Thoracic aorta (tissue), 2 donors: Measurements from ENCODE around the gene JAM3. TPM values are rescaled to one million over a fixed set of nuclear protein-coding genes. Genes with fewer than 3 reads are reported as not detected.

Experiments
- ATAC-seq: fragments of 150-250 bp; one replicate; pipeline ENCODE4 v1.8.0; 2017; ENCODE audit warnings: low read depth; ENCODE audit not compliant: insufficient number of reproducible peaks, low FRiP score
- DNase-seq: peaks from one replicate; pipeline ENCODE4 v3.0.0-alpha.2; 2020; ENCODE audit warnings: low spot score
- H3K27ac ChIP-seq, 2 donors: fragments of 200-600 bp; sonication (generic); 1 replicate in 1 of 2; 2 replicates in 1 of 2; pipeline ENCODE4 v1.5.1; 2016; ENCODE audit warnings: mild to moderate bottlenecking in 2 of 2, moderate library complexity in 2 of 2
- H3K27me3 ChIP-seq: fragments of 200-600 bp; sonication (generic); replicated peaks from 2 replicates; pipeline ENCODE4 v1.6.0; 2016; ENCODE audit warnings: mild to moderate bottlenecking; ENCODE audit not compliant: insufficient read depth
- H3K36me3 ChIP-seq: fragments of 200-600 bp; sonication (generic); one replicate; pipeline ENCODE4 v1.5.1; 2016
- H3K4me1 ChIP-seq, 2 donors: fragments of 200-600 bp; sonication (generic); 1 replicate in 1 of 2; 2 replicates in 1 of 2; pipeline versions ENCODE4 v1.5.1 to v1.6.0; 2016; ENCODE audit warnings: low read depth in 2 of 2, mild to moderate bottlenecking in 1 of 2; ENCODE audit not compliant: control insufficient read depth in 1 of 2
- H3K4me3 ChIP-seq: fragments of 200-600 bp; sonication (generic); 2 replicates; pipeline ENCODE4 v1.5.1; 2016; ENCODE audit warnings: mild to moderate bottlenecking
- H3K9me3 ChIP-seq: fragments of 200-600 bp; sonication (generic); 2 replicates; pipeline ENCODE4 v1.5.1; 2016
- total RNA-seq, 2 donors: library from RNA; depleted of rRNA; stranded (reverse); fragments of >200 nt; gene quantifications; one replicate each; pipeline versions ENCODE4 v1.1.0 to v1.2.3, GENCODE V29; 2016
- TF ChIP-seq, protein P1 (sequence below): fragments of 200-600 bp; sonication (generic); IDR thresholded peaks from one replicate; pipeline ENCODE4 v1.5.1; 2019; ENCODE audit warnings: antibody characterized with exemption

Gene JAM3
- total RNA-seq, 2 donors from 2014 or later, result 83.7 to 110 TPM

DNA sequence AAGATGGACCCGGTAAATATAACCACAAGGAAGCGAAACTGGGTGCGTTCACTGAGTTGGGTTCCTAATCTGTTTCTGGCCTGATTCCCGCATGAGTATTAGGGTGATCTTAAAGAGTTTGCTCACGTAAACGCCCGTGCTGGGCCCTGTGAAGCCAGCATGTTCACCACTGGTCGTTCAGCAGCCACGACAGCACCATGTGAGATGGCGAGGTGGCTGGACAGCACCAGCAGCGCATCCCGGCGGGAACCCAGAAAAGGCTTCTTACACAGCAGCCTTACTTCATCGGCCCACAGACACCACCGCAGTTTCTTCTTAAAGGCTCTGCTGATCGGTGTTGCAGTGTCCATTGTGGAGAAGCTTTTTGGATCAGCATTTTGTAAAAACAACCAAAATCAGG lies 80.5 kb downstream of the JAM3 start:
- Histone ChIP-seq H3K9me3 (no peaks in the 10 kb centered on the region), H3K27ac (peak overlapping the region in 1 of 2 donors; percentile 42), H3K4me3 (no peak overlapping the region), H3K27me3 (no peaks in the 10 kb centered on the region), H3K36me3 (peaks cover 32% of the 10 kb centered on the region), H3K4me1 (peaks cover 7 to 15% of the 10 kb centered on the region in 2 donors)
- ATAC-seq, result no peak
- no peak for DNase-seq
- TF ChIP-seq, protein P1, sequence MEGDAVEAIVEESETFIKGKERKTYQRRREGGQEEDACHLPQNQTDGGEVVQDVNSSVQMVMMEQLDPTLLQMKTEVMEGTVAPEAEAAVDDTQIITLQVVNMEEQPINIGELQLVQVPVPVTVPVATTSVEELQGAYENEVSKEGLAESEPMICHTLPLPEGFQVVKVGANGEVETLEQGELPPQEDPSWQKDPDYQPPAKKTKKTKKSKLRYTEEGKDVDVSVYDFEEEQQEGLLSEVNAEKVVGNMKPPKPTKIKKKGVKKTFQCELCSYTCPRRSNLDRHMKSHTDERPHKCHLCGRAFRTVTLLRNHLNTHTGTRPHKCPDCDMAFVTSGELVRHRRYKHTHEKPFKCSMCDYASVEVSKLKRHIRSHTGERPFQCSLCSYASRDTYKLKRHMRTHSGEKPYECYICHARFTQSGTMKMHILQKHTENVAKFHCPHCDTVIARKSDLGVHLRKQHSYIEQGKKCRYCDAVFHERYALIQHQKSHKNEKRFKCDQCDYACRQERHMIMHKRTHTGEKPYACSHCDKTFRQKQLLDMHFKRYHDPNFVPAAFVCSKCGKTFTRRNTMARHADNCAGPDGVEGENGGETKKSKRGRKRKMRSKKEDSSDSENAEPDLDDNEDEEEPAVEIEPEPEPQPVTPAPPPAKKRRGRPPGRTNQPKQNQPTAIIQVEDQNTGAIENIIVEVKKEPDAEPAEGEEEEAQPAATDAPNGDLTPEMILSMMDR, result no peak

DNA sequence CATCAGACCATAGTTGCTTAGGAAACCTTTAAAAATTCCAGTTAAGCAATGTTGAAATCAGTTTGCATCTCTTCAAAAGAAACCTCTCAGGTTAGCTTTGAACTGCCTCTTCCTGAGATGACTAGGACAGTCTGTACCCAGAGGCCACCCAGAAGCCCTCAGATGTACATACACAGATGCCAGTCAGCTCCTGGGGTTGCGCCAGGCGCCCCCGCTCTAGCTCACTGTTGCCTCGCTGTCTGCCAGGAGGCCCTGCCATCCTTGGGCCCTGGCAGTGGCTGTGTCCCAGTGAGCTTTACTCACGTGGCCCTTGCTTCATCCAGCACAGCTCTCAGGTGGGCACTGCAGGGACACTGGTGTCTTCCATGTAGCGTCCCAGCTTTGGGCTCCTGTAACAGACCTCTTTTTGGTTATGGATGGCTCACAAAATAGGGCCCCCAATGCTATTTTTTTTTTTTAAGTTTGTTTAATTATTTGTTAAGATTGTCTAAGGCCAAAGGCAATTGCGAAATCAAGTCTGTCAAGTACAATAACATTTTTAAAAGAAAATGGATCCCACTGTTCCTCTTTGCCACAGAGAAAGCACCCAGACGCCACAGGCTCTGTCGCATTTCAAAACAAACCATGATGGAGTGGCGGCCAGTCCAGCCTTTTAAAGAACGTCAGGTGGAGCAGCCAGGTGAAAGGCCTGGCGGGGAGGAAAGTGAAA lies 81.5 kb downstream of the JAM3 start:
- TF ChIP-seq, protein P1, result no peak
- peaks cover 7 to 15% of the 10 kb centered on the region in 2 donors for H3K4me1 ChIP-seq
- no peak for ATAC-seq
- H3K36me3 ChIP-seq, result peaks cover 32% of the 10 kb centered on the region
- H3K4me3 ChIP-seq, result no peak overlapping the region
- no peak for DNase-seq
- H3K27ac ChIP-seq, result peak overlapping the region; percentile 30 to 42
- no peaks in the 10 kb centered on the region for H3K27me3 ChIP-seq
- no peaks in the 10 kb centered on the region for H3K9me3 ChIP-seq

DNA sequence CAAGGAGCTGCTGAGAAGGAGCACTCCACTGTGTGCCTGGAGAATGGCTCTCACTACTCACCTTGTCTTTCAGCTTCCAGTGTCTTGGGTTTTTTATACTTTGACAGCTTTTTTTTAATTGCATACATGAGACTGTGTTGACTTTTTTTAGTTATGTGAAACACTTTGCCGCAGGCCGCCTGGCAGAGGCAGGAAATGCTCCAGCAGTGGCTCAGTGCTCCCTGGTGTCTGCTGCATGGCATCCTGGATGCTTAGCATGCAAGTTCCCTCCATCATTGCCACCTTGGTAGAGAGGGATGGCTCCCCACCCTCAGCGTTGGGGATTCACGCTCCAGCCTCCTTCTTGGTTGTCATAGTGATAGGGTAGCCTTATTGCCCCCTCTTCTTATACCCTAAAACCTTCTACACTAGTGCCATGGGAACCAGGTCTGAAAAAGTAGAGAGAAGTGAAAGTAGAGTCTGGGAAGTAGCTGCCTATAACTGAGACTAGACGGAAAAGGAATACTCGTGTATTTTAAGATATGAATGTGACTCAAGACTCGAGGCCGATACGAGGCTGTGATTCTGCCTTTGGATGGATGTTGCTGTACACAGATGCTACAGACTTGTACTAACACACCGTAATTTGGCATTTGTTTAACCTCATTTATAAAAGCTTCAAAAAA lies 82.3 kb downstream of the JAM3 start:
- ATAC-seq, result no peak

DNA sequence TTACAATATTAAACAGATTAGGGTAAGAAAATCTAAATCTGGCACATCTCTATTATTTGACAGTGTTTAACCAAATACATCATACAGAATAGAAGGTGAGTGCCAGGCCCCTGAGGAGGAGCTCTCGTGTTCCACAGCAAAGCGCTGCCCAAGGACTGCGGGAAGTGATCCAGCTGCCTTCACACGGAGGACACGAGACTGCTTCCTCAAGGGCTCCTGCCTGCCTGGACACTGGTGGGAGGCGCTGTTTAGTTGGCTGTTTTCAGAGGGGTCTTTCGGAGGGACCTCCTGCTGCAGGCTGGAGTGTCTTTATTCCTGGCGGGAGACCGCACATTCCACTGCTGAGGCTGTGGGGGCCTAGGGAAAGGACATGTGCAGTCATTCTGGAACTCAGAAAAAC lies 83.8 kb downstream of the JAM3 start:
- H3K4me3 ChIP-seq, result no peak overlapping the region
- peaks cover 4 to 12% of the 10 kb centered on the region in 2 donors for H3K4me1 ChIP-seq
- TF ChIP-seq, protein P1, result no peak
- no peaks in the 10 kb centered on the region for H3K9me3 ChIP-seq
- no peak for DNase-seq
- H3K36me3 ChIP-seq, result peaks cover 33% of the 10 kb centered on the region
- no peak for ATAC-seq
- H3K27ac ChIP-seq, result no peak overlapping the region
- H3K27me3 ChIP-seq, result no peaks in the 10 kb centered on the region

More for the DNA sequence above, 82.3 kb downstream of the JAM3 start:
- Histone ChIP-seq H3K9me3 (no peaks in the 10 kb centered on the region), H3K4me1 (peaks cover 7 to 15% of the 10 kb centered on the region in 2 donors), H3K36me3 (peaks cover 32% of the 10 kb centered on the region), H3K27me3 (no peaks in the 10 kb centered on the region), H3K4me3 (no peak overlapping the region), H3K27ac (peak overlapping the region in 1 of 2 donors; percentile 42)
- TF ChIP-seq, protein P1, result no peak
- DNase-seq, result no peak

DNA sequence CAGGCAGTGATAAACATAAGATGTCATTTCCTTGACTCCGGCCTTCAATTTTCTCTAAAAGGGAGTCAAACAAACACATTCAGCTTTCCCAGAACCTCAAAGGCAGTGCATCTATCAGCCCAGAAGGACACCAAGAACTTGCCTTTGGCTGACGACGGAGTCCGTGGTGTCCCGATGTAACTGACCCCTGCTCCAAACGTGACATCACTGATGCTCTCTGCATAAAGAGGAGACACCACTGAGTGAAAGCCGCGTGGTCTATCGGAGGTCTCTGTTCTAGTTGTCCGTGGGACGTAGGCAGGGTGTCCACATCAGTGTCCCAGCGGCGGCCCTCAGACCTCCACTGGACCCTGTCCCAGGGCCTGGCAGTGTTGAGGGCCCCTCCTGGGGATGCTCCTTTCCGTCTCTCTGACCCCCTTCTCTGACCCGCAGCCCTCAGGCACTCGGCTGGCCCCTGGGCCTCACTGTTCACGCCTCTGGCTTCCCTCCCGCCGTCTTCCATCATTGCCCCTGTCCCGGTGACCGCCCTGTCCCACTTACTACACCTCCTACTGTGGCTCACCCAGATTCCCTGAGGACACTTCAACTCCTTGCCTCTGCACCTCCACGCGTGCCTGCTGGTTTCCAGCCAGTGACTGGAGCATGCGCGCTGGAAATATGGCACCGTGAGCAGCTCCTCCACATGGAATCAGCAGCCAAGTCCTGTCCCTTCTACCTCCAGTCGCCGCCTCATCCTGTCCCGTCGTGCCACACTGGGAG lies 84.5 kb downstream of the JAM3 start:
- Histone ChIP-seq H3K27ac (no peak overlapping the region), H3K36me3 (peaks cover 33% of the 10 kb centered on the region), H3K4me3 (no peak overlapping the region), H3K27me3 (no peaks in the 10 kb centered on the region), H3K9me3 (no peaks in the 10 kb centered on the region), H3K4me1 (peaks cover 0 to 6% of the 10 kb centered on the region in 2 donors)
- ATAC-seq, result no peak
- TF ChIP-seq, protein P1, result no peak
- no peak for DNase-seq
